Smooth muscle cell (in vitro differentiated cells): Measurements from ENCODE around the gene MAGI1. TPM values are rescaled to one million over a fixed set of nuclear protein-coding genes. Genes with fewer than 3 reads are reported as not detected.

ENCODE experiments used
- DNase-seq: peaks from one replicate; lab custom pipeline; 2025; ENCODE audit not compliant: unreplicated experiment; lab: John Stamatoyannopoulos, UW
- H2AFZ ChIP-seq: fragments of 200-600 bp; sonication (generic); 2 replicates; pipeline ENCODE4 v1.6.0; 2016; ENCODE audit warnings: antibody characterized with exemption, low read depth, mild to moderate bottlenecking
- H3F3A ChIP-seq: fragments of 200-600 bp; sonication (generic); 2 replicates; pipeline ENCODE4 v1.6.0; 2017; ENCODE audit warnings: antibody characterized with exemption, low read depth
- H3K27ac ChIP-seq: fragments of 200-600 bp; sonication (generic); 2 replicates; pipeline ENCODE4 v1.5.1; 2016; ENCODE audit warnings: low read depth, mild to moderate bottlenecking
- H3K27me3 ChIP-seq: fragments of 200-600 bp; sonication (generic); 2 replicates; pipeline ENCODE4 v1.6.1; 2016; ENCODE audit warnings: low read depth, mild to moderate bottlenecking
- H3K36me3 ChIP-seq: fragments of 200-600 bp; sonication (generic); 2 replicates; pipeline ENCODE4 v1.5.1; 2016; ENCODE audit warnings: low read depth
- H3K4me1 ChIP-seq: fragments of 200-600 bp; sonication (generic); 2 replicates; pipeline ENCODE4 v1.5.1; 2016; ENCODE audit warnings: low read depth
- H3K4me2 ChIP-seq: fragments of 200-600 bp; sonication (generic); 2 replicates; pipeline ENCODE4 v1.6.0; 2016; ENCODE audit warnings: mild to moderate bottlenecking
- H3K4me3 ChIP-seq: fragments of 200-600 bp; sonication (generic); 2 replicates; pipeline ENCODE4 v1.5.1; 2016; ENCODE audit warnings: mild to moderate bottlenecking
- H3K79me2 ChIP-seq: fragments of 200-600 bp; sonication (generic); 2 replicates; pipeline ENCODE4 v1.6.0; 2016; ENCODE audit warnings: low read depth, mild to moderate bottlenecking
- H3K9ac ChIP-seq: fragments of 200-600 bp; sonication (generic); 2 replicates; pipeline ENCODE4 v1.6.0; 2016; ENCODE audit warnings: low read depth
- H3K9me3 ChIP-seq: fragments of 200-600 bp; sonication (generic); replicated peaks from 2 replicates; pipeline ENCODE4 v1.5.1; 2016; ENCODE audit warnings: low read depth
- H4K20me1 ChIP-seq: fragments of 200-600 bp; sonication (generic); 2 replicates; pipeline ENCODE4 v1.6.0; 2016; ENCODE audit warnings: low read depth
- CTCF ChIP-seq: fragments of 200-600 bp; sonication (generic); IDR thresholded peaks from 2 replicates; pipeline ENCODE4 v1.5.1; 2017; ENCODE audit warnings: borderline replicate concordance, mild to moderate bottlenecking, antibody characterized with exemption; ENCODE audit not compliant: insufficient read depth, poor library complexity, severe bottlenecking
- WGBS: methylation state at CpG from one replicate; pipeline ENCODE4 v1.1.7; 2016; ENCODE audit warnings: low lambda C conversion rate; 5-methylcytosine and 5-hydroxymethylcytosine counted together
- polyA plus RNA-seq: library from polyadenylated mRNA; unstranded; fragments of >200 nt; fragmentation: Nextera tagmentation; extraction: Ambion mirVana; gene quantifications from 2 replicates; pipeline ENCODE4 v1.2.1, GENCODE V29; 2016
- total RNA-seq: library from RNA; depleted of rRNA; stranded (reverse); fragments of >200 nt; gene quantifications from 2 replicates; pipeline ENCODE4 v1.2.3, GENCODE V29; 2014

The MAGI1 gene
- total and polyA plus RNA-seq, 2 experiments from 2014 or later: 9.9 to 23.3 TPM

- Histone ChIP-seq H2AFZ (no peak overlapping the region), H3K4me1 (no peaks in the 10 kb centered on the region), H3K27ac (no peak overlapping the region), H3K79me2 (peaks cover 4% of the 10 kb centered on the region), H3K4me2 (no peak overlapping the region), H3K9me3 (no peaks in the 10 kb centered on the region), H3K36me3 (no peaks in the 10 kb centered on the region), H4K20me1 (peaks cover 74% of the 10 kb centered on the region), H3K27me3 (no peaks in the 10 kb centered on the region), H3K4me3 (no peak overlapping the region), H3F3A (no peaks in the 10 kb centered on the region), H3K9ac (no peak overlapping the region)
- no peak for DNase-seq
- TF ChIP-seq CTCF: no peak
- WGBS: 98% methylated on average over 6 of the region's 6 CpGs
Observed at GRCh38 chr3:65858749-65859148, 180.0 kb downstream of the MAGI1 start.

- no peak overlapping the region for H3K27ac ChIP-seq
Observed at GRCh38 chr3:65857327-65857726, 181.4 kb downstream of the MAGI1 start.

GRCh38 chr3:65856907-65857306, 181.8 kb downstream of the MAGI1 start:
- no peaks in the 10 kb centered on the region for H3F3A ChIP-seq
- H3K27ac ChIP-seq: no peak overlapping the region
- WGBS: 70% methylated on average over 2 of the region's 2 CpGs
- no peaks in the 10 kb centered on the region for H3K36me3 ChIP-seq
- H3K79me2 ChIP-seq: peaks cover 3% of the 10 kb centered on the region
- DNase-seq: no peak
- H3K27me3 ChIP-seq: no peaks in the 10 kb centered on the region
- no peak overlapping the region for H3K9ac ChIP-seq
- H3K4me3 ChIP-seq: no peak overlapping the region
- H3K9me3 ChIP-seq: no peaks in the 10 kb centered on the region
- H4K20me1 ChIP-seq: peaks cover 73% of the 10 kb centered on the region
- no peak overlapping the region for H2AFZ ChIP-seq
- H3K4me2 ChIP-seq: no peak overlapping the region
- no peak for TF ChIP-seq CTCF
- H3K4me1 ChIP-seq: no peaks in the 10 kb centered on the region

More at GRCh38 chr3:65857327-65857726, 181.4 kb downstream of the MAGI1 start:
- no peak overlapping the region for H3K4me3 ChIP-seq
- no peaks in the 10 kb centered on the region for H3K27me3 ChIP-seq
- TF ChIP-seq CTCF: no peak
- peaks cover 3% of the 10 kb centered on the region for H3K79me2 ChIP-seq
- no peak overlapping the region for H3K9ac ChIP-seq
- no peaks in the 10 kb centered on the region for H3K36me3 ChIP-seq
- H2AFZ ChIP-seq: no peak overlapping the region
- H4K20me1 ChIP-seq: peaks cover 73% of the 10 kb centered on the region
- DNase-seq: no peak
- WGBS: 61% methylated on average over 3 of the region's 3 CpGs
- H3K4me1 ChIP-seq: no peaks in the 10 kb centered on the region
- no peaks in the 10 kb centered on the region for H3K9me3 ChIP-seq
- H3F3A ChIP-seq: no peaks in the 10 kb centered on the region
- H3K4me2 ChIP-seq: no peak overlapping the region

GRCh38 chr3:65855370-65856100, 183.2 kb downstream of the MAGI1 start:
- H3K4me3 ChIP-seq: no peak overlapping the region
- H3K27me3 ChIP-seq: no peaks in the 10 kb centered on the region
- no peak for DNase-seq
- no peak overlapping the region for H3K27ac ChIP-seq
- no peaks in the 10 kb centered on the region for H3F3A ChIP-seq
- H3K9me3 ChIP-seq: no peaks in the 10 kb centered on the region
- peaks cover 73% of the 10 kb centered on the region for H4K20me1 ChIP-seq
- 86% methylated on average over 4 of the region's 4 CpGs for WGBS
- no peak overlapping the region for H2AFZ ChIP-seq
- peaks cover 3% of the 10 kb centered on the region for H3K79me2 ChIP-seq
- H3K9ac ChIP-seq: no peak overlapping the region
- H3K4me1 ChIP-seq: no peaks in the 10 kb centered on the region
- no peak for TF ChIP-seq CTCF
- H3K4me2 ChIP-seq: no peak overlapping the region
- H3K36me3 ChIP-seq: no peaks in the 10 kb centered on the region
